ENCODE results near the gene HSPH1. TPM values are rescaled to one million over a fixed set of nuclear protein-coding genes. Genes with fewer than 3 reads are reported as not detected.
"Not testable (repeated sequence)": the region's sequence is repeated elsewhere in the genome, so short reads cannot be mapped to it uniquely, and the experiment has no call there.

HSPH1 gene
- polyA plus RNA-seq, 3 donors: 141 to 161 (median 146) TPM

DNA sequence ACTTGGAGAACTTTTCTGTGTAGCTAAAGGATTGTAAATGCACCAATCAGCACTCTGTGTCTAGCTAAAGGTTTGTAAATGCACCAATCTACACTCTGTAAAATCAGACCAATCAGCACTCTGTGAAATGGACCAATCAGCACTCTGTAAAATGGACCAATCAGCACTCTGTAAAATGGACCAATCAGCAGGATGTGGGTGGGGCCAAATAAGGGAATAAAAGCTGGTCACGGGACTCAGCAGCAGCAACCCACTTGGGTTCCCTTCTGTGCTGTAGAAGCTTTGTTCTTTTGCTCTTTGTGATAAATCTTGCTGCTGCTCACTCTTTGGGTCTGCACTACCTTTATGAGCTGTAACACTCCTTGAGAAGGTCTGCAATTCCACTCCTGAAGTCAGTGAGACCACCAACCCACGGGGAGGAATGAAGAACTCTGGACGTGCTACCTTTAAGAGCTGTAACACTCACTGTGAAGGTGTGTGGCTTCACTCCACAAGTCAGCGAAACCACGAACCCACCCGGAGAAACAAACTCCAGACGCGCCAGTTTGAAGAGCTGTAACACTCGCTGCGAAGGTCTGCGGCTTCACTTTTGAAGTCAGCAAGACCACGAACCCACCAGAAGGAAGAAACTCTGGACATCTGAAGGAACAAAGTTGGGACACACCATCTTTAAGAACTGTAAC lies 16.2 kb upstream of the HSPH1 start:
- not testable (repeated sequence) for DNase-seq (ENCODE audit: low read depth in 3 of 3, low spot score in 2 of 3)

DNA sequence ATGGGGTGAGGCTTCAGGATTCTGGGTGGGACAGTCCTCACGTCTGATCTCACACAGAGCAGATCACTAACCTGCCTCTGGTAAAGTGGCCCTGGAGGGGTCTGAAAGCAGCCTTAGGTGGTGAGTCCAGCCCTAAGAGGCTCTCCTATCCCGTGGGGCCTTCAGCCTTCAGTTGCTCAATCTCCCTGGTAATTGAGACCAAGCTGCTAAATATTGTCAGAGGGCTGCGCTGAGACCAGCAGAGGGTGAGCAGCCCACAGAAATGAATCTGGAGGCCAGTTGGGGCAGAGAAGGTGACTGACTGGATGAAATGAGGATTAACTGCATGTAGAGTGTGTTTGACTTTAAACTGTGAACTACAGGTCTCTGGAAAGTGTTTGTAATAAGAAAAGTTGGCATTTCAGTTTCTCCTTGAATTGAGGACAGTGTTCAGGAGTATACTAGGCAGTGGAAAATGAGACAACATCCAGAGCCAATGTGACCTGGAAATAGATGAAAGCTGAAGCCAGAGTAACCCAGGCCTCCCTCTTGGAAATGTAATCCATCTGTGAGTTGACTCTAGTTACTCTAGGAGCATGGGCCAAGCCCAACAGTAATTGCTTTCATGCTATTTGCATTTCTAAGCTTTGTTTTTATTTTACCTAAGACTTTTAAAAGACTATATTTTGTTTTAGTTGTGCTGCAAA lies 14.3 kb upstream of the HSPH1 start:
- no peak for DNase-seq (ENCODE audit: low read depth in 3 of 3, low spot score in 2 of 3)

DNA sequence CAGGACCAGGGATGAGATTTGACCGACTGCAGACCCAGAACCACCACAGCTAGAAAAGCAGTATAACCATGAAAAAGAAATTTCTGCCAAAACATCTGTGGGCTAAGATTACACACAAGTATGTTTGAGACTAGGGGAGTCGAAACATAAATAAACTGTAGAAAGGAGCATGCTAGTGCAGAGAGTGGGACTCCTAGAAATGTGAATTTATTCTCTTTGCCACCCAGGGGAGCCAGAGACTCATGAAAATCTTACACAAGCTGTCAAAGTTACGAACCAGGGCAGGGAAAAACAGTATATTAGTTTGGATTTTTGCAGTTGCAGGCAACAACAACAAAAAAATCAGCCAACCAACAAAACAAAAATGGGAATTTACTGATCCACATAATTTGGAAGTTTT lies 12.3 kb upstream of the HSPH1 start:
- no peak for DNase-seq (ENCODE audit: low read depth in 3 of 3, low spot score in 2 of 3)

DNA sequence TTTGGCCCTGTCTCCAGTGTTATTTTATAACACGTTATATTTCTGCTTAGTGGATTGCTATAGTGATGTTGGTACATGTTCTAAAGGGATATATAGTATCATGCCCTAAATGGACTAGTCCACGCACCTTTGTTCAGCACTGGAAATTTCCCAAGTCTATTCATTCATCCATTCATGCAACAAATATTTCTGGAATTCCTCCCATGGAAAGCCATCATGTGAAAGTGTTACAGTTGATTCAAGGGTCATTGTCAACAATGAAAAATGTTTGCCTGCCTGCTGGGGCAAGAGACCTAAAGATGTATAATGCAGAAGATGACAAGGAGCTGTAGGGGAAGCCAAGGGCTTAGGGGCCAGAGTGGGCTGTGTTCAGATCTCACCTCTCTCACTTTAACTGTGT lies 10.8 kb upstream of the HSPH1 start:
- no peak for DNase-seq (ENCODE audit: low read depth in 3 of 3, low spot score in 2 of 3)

DNA sequence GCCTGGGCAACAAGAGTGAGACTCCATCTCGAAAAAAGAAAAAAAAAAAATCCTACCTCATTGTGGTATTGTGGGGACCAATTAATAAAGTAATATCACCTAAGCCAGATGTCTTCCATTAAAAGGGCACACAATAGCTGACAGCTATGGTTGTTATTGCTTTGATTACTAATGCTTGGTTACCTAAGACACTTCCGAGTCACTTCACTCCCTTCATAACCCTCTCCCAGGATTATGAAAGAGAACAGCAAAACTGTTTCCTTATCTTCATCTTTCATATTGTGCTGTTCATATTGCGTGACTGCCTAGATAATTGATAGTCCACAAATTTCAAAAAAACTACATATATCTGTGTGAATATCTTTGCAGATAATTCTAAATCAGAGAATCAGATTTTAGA lies 10.3 kb upstream of the HSPH1 start:
- DNase-seq (ENCODE audit: low read depth in 3 of 3, low spot score in 2 of 3): no peak

DNA sequence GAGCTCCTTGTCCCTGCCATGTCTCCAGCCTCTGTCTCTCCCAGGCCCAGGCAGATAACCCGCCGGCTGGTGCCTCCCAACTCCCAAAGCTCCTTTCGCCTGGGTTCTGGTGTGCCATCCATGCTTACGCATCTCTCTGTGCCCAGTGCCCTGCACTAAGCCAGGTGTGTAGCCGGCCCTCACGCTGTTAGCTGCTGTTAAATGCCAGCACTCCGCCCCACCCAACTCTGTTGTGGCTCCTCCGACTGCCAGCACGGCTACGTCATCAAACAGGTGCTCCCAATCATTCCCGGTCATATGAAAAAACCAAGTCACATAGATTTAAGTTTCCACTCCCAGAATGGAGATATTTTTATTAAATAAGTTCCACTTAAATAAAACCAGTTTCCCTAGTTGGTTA lies 7.0 kb upstream of the HSPH1 start:
- DNase-seq (ENCODE audit: low read depth in 3 of 3, low spot score in 2 of 3): no peak

DNA sequence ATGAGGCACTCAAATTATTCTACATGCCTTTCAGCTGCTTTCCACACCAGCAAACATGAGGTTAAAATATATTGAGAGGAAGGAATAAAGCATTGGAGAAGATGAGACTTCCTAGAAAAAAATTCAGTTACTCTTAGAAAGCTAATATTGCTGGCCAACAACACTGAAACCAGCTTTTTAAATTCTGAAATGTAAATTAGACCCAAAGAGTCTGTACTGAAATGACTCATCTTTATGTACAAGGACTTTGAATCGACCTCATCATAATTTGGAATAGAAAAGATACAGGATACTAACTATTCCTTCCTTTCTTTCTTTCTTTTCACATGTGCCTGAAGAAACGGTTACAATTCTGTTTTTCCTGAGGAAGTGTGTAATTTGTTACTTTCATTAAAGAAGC lies 6.5 kb upstream of the HSPH1 start:
- no peak for DNase-seq (ENCODE audit: low read depth in 3 of 3, low spot score in 2 of 3)

DNA sequence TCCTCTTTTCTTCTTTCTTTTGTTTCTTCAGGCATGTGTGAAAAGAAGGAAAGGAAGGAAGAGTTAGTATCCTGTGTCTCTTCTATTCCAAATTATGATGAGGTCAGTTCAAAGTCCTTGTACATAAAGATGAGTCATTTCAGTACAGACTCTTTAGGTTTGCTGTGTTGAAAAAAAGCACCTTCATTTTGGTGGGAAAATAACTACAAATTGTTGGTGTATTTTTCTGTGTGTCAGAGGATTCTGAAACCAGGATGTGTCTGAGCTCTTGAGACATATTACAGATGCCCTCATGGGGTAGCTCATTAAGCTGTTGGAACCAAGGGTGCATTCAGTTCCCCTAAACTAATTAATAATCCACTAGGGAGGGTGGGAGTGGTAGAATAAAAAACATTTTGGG lies 5.8 kb upstream of the HSPH1 start:
- DNase-seq (ENCODE audit: low read depth in 3 of 3, low spot score in 2 of 3): no peak

DNA sequence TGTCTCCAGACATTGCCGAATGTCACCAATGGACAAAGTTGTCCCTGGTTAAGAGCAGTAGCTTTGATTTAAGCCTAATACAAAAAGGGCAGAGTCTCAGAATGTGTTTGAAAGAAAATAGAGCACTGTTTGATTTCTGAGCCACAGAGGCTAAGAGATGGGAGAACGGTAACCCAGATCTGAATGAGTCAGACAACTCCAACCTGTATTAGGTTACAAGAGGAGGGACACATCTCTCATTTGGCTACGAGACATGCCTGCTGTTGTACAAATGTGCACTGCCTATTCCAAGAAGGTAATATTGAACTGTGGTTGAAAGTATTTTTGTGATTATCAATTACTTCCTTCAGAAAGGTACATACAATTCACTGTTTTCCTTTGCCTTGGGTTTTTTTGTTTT lies 4.9 kb upstream of the HSPH1 start:
- DNase-seq (ENCODE audit: low read depth in 3 of 3, low spot score in 2 of 3): no peak

DNA sequence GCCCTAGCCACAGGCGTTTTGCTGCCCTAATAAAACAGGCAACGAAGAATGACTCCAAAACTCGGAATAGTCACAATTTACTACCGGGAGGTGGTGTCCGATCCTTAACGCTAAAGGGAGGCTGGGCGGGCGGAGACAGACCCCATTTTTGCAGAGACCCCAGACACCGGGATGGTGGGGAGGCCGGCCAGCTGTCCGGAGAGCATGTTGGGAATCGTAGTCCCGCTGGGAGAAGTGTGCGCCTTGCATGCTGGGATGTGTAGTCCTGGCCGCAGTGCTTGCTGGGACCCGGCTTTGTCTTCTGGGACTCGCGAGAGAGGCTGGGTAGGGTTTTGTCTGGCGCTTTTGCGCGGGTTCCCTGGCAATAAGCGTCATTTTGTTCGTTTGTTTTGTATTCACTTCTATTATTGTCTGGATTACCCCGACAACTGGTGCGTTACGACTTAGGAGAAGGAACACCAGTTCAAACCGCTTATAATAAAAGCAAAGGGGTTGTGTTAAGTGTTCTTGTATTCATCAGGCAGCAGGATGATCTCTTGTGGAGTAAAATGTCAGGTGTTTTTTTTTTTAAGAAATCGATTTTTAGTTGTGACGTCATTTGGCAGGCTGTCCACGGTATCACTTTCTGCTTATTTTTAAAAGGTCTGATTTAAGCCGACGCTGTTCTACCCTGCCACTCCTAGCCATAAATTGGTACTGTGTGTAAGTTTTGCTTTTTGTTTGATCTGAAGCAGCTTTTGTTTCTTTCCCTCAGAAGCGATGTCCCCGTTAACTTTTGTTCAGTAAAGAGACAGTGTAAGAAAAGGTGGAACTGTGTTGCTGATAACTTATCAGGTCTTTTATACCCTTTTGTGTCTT lies 676 bp upstream of the HSPH1 start:
- peak; percentile 94 to 96 (median 95) for DNase-seq (ENCODE audit: low read depth in 3 of 3, low spot score in 2 of 3)

DNA sequence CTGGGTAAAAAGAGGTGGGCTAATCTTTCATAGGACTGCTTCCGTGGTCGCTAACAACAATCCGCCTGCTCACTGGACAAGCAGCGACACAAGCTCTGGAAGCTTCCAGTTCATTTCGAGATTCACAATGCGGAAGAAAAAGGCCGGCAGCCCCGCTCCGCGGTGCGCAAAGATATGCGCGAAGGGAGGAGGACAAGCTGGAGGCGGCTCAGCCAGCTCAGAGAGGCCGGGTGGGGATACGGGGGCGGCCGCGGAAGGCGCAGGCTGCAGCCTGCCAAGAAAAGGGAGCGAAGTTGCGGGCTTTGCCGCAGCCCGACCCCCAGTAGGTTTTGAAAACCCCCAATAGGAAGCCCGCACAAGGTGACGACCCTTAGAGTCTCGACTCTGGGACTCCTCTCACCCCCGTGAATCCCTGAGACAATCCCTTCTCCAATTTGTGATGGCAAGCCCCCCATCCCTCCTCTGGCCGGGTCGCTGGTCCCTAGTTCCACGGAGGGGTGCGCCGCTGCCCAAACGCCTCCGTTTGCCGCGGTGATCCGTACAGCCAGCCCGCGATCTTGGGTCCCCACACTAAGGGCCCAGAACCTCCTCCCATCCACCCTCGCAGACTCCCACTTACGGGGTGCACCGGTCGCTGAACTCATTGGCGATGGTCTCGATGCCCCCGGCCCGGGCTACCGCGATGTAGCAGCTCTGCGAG lies 697 bp downstream of the HSPH1 start:
- DNase-seq (ENCODE audit: low read depth in 3 of 3, low spot score in 2 of 3): peak in 2 of 3 donors; percentile 48

DNA sequence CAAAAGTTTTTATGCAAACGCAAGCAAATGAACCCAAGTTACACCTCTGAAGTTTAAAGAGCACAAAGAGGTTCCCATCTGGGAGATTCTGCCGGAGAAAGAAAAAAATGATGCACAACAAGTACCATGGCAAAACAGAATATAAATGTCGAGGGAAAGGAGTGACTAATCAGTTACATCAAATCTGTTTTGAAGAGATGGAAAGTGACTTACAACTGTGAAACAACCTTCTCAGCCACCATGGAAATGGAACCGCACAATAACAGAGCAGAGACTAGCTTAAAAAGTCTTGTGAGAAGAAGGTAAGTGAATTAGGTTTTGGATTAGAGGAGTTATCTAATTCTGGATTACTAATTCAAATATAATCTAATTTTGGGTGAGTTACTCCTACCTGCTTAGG lies 2.4 kb downstream of the HSPH1 start:
- DNase-seq (ENCODE audit: low read depth in 3 of 3, low spot score in 2 of 3): no peak

DNA sequence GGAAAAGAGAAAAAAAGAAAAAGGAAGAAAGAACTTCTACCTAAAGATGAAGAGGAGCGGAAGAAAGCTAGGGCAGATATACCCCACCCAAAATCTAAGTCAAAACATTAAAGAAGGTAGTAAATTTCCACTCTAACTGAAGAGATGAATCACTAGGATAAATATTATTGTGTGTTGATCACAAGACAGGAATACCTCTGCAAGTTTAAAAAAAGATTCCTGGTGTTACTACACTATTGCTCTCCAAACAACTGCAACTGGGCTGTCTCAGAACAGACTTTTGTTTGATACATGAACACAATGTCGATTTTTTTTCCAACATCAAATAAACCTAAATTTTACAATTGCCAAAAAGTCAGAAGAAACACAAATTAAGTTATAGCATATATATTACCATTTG lies 6.8 kb downstream of the HSPH1 start:
- DNase-seq (ENCODE audit: low read depth in 3 of 3, low spot score in 2 of 3): no peak

DNA sequence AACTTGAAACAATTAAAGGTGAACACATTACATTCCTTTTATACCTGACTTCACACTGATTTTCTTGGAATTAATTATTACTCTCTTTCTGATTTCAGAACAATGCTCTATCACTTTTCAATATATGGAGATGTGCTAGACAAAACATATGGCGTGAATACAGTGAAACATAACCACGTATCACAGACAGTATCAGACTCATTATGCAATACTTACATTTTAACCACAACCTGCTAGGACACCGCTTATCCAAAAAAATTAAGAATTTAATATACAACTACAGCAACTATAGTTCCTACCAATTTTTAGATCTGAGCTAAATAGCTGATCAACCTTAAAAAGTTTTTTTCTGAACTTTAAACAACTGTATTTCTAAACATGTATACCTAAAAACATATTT lies 9.9 kb downstream of the HSPH1 start:
- DNase-seq (ENCODE audit: low read depth in 3 of 3, low spot score in 2 of 3): no peak

DNA sequence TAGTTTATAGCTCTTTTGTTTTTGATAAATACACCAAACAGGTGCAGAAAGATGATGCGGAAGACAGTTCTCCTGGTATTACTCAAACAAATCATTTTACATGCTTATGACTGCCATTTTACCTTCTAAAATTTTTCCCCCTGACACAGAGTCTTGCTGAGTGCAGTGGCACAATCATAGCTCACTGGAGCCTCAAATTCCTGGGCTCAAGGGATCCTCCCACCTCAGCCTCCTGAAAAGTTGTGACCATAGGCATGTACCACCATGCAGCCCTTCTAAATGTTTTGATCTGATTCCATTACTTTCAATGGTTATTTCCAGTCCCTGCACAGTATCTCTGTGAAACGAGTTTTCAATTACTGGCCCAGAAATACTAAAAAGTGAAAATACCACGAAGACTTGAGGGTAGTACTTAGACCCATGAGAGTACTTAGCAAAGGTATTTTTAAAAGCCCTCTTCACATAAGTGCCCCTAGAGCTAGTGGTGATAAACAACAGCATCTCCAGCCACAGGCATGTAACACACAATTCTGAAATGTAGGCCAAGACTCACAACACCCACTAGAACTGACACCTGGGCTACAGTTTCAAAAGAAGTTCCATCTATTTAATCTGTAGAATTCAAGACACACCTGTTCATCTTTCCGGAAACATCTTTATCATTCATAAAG lies 11.3 kb downstream of the HSPH1 start:
- DNase-seq (ENCODE audit: low read depth in 3 of 3, low spot score in 2 of 3): no peak

DNA sequence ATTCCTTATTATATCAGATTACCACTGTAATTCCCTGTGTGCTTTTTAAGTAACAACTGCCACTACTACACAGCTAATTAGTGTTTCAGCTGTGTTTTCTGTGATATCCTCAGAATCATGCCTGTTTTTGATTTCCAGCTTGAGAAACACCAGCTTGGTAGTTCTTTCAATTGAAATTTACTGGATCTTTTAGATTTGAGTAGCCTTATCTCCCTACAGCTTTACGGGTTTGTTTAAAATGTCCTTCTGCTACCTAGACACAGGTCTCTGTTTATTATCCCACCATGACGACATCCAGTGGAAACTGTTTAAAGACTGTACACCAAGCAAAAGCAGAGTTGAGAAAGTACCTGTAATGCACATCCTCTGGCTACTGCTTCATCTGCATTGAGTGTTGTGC lies 12.1 kb downstream of the HSPH1 start:
- DNase-seq (ENCODE audit: low read depth in 3 of 3, low spot score in 2 of 3): no peak

DNA sequence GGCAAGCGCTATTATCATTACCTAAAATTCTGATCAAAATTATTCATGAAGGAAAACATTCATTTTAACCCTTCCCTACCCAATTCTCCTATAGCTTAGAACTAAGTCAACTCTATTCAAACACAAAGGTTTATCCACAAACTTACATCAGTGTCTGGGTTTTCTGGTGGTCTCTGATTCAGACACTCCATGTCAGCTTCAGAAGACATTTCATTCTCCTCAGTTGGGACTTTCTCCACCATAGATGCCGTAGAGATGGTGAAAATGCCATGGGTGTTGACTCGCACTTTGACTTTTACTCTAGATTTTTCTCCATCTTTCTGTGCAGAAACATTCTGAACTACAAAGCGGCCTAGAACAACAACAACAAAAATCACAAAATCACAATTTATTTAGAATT lies 16.3 kb downstream of the HSPH1 start:
- no peak for DNase-seq (ENCODE audit: low read depth in 3 of 3, low spot score in 2 of 3)

DNA sequence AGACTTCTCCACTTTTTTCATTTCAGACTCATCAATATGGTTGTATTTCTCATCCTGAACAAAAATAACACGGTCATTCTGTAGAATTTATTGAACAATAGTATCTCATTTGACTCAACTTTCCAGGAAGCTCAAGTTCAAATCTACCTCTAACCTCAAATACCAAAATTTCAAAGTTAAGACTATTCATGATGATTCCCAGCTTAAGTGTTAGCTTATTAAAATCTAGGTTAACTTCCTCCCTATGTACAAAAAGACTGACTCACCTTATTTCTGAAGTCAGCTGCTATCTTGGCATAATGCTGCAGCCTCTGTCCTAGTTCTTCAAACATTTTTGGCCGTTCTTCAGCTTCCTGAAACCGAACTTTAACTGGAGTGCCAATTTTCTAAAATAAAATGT lies 23.2 kb downstream of the HSPH1 start:
- no peak for DNase-seq (ENCODE audit: low read depth in 3 of 3, low spot score in 2 of 3)

DNA sequence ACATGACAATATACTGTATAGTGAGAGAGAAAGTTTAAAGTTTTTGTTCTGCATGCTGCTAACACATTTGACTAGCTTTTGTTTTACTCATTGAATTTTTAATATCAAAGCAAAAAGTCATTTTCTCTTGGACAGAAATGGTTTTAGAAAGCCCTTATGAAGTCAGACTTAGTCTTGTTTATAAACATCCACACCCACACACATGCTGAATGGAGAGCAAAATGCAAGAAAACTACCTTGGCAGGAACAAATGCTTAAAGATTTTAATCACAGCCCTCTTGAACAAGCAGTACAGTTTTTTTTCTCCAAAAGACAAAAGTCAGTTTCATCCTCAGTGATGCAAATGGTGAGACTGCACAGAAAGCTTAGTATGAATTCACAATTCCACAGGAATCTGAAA lies 25.0 kb downstream of the HSPH1 start:
- no peak for DNase-seq (ENCODE audit: low read depth in 3 of 3, low spot score in 2 of 3)

DNA sequence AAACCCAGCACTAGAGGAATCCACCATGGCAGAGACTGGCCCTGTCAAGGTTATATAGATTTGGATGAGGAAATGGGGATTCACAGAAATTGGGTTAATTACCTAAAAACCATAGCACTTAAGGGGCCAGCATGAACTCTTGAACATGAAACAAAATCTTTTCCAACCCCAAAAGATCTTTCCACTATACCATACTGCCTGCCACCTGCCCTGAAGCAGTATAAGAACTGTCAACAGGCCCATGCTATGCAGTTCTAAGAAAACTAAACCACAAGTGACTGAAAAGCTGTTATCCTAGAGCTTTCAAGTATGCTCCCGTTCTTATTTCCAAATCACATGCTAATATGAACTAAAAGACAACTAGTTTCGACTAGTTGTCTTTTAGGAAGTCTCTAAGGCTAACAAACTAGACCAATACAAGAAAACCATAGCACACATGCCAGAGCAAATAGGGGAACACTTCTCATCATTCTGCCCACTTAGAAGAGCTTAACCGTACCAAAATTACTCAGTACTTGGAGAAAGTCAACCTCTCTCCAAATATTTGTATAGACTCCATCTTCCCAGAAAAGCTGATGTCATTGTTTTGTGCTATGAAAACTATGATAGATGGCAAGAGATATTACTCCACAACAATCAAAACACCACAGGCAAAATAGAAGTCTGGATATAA lies 27.5 kb downstream of the HSPH1 start:
- no peak for DNase-seq (ENCODE audit: low read depth in 3 of 3, low spot score in 2 of 3)
